DOHH2 (cell line): ENCODE measurements around the gene PSMC2.

Source experiments
- H3F3A ChIP-seq: fragments of 200-600 bp; sonication (generic), shearing (Covaris generic); 2 replicates; pipeline ENCODE4 v1.6.0; 2016; ENCODE audit warnings: antibody characterized with exemption, mild to moderate bottlenecking; ENCODE audit not compliant: control insufficient read depth, insufficient read depth
- H3K27ac ChIP-seq: fragments of 200-600 bp; sonication (generic); 2 replicates; pipeline ENCODE4 v1.5.1; 2014; ENCODE audit warnings: low read depth, mild to moderate bottlenecking, low read length, moderate library complexity
- H3K27me3 ChIP-seq: fragments of 200-600 bp; sonication (generic); 2 replicates; pipeline ENCODE4 v1.6.1; 2014; ENCODE audit warnings: mild to moderate bottlenecking, low read length, mixed read lengths; ENCODE audit not compliant: control insufficient read depth
- H3K36me3 ChIP-seq: fragments of 200-600 bp; sonication (generic); 2 replicates; pipeline ENCODE4 v1.6.1; 2014; ENCODE audit warnings: mild to moderate bottlenecking, low read length, moderate library complexity, mixed read lengths; ENCODE audit not compliant: control insufficient read depth
- H3K4me1 ChIP-seq: fragments of 200-600 bp; sonication (generic); 2 replicates; pipeline ENCODE4 v1.6.1; 2014; ENCODE audit warnings: mild to moderate bottlenecking, low read length, mixed read lengths; ENCODE audit not compliant: control insufficient read depth
- H3K4me2 ChIP-seq: fragments of 200-600 bp; sonication (generic); 2 replicates; pipeline ENCODE4 v1.6.0; 2014; ENCODE audit warnings: mild to moderate bottlenecking, low read length, moderate library complexity
- H3K4me3 ChIP-seq: fragments of 200-600 bp; sonication (generic); 2 replicates; pipeline ENCODE4 v1.5.1; 2014; ENCODE audit warnings: mild to moderate bottlenecking, low read length, mixed read lengths
- H3K79me2 ChIP-seq: fragments of 200-600 bp; sonication (generic); 2 replicates; pipeline ENCODE4 v1.6.1; 2014; ENCODE audit warnings: mild to moderate bottlenecking, low read length, mixed read lengths; ENCODE audit not compliant: control insufficient read depth
- H3K9me2 ChIP-seq: fragments of 200-600 bp; sonication (generic); replicated peaks from 2 replicates; pipeline ENCODE4 v1.6.1; 2014; ENCODE audit warnings: mild to moderate bottlenecking, low read length, mixed read lengths; ENCODE audit not compliant: control insufficient read depth
- H3K9me3 ChIP-seq: fragments of 200-600 bp; sonication (generic); 2 replicates; pipeline ENCODE4 v1.6.1; 2014; ENCODE audit warnings: antibody characterized with exemption, low read length, mixed read lengths; ENCODE audit not compliant: control insufficient read depth, insufficient read depth
- H4K20me1 ChIP-seq: fragments of 200-600 bp; sonication (generic); 2 replicates; pipeline ENCODE4 v1.6.0; 2014; ENCODE audit warnings: low read depth, mild to moderate bottlenecking, antibody characterized with exemption, low read length, moderate library complexity; ENCODE audit not compliant: control insufficient read depth, insufficient read depth
- CTCF ChIP-seq: fragments of 200-600 bp; sonication (generic); IDR thresholded peaks from one replicate; pipeline ENCODE4 v1.5.1; 2014; ENCODE audit warnings: antibody characterized with exemption, mild to moderate bottlenecking, low read depth, low read length; ENCODE audit not compliant: poor library complexity, severe bottlenecking
- EZH2phosphoT487 ChIP-seq: fragments of 200-600 bp; sonication (generic); IDR thresholded peaks from 2 replicates; pipeline ENCODE4 v1.6.1; 2017; ENCODE audit warnings: borderline replicate concordance, mild to moderate bottlenecking, antibody characterized with exemption, low read length, moderate library complexity, mixed read lengths

The PSMC2 gene

DNA sequence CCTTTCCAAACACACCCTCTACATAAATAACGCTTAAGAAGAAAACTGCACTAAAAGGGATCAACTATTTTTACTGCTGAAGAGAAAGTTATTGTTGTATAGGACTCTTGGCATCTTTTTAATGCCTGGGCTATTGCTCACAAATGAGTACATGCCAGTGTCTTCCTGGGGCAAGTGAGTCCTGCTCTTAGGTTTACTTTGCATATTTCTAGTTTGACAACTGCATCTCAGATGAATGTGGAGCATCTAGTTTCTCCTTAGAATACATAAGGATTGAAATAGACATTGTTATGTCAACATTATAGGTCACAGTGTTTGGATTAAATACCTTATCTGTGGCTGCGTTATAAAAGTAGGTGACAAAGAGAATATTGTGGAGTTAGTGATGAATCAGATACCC, 44.5 kb downstream of the PSMC2 start:
- Histone ChIP-seq H3K9me3 (no peaks in the 10 kb centered on the region), H3K4me3 (no peak overlapping the region), H3K27me3 (peaks cover 21% of the 10 kb centered on the region), H3K79me2 (no peaks in the 10 kb centered on the region), H4K20me1 (no peaks in the 10 kb centered on the region), H3K36me3 (no peaks in the 10 kb centered on the region), H3F3A (no peaks in the 10 kb centered on the region), H3K9me2 (no peaks in the 10 kb centered on the region), H3K27ac (no peak overlapping the region), H3K4me2 (no peak overlapping the region), H3K4me1 (no peaks in the 10 kb centered on the region)
- no peak for TF ChIP-seq EZH2phosphoT487
- no peak for TF ChIP-seq CTCF

GRCh38 chr7:103394566-103394965, 47.1 kb downstream of the PSMC2 start:
- Histone ChIP-seq H3K79me2 (no peaks in the 10 kb centered on the region), H3K27ac (no peak overlapping the region), H3F3A (no peaks in the 10 kb centered on the region), H3K4me3 (no peak overlapping the region), H3K27me3 (peaks cover 14% of the 10 kb centered on the region), H3K4me1 (no peaks in the 10 kb centered on the region), H3K9me2 (no peaks in the 10 kb centered on the region), H3K9me3 (no peaks in the 10 kb centered on the region), H3K4me2 (no peak overlapping the region), H3K36me3 (no peaks in the 10 kb centered on the region), H4K20me1 (no peaks in the 10 kb centered on the region)
- no peak for TF ChIP-seq CTCF
- TF ChIP-seq EZH2phosphoT487 = no peak

- no peaks in the 10 kb centered on the region for H3K9me2 ChIP-seq
- no peak overlapping the region for H3K4me2 ChIP-seq
- no peaks in the 10 kb centered on the region for H4K20me1 ChIP-seq
- no peaks in the 10 kb centered on the region for H3F3A ChIP-seq
- no peaks in the 10 kb centered on the region for H3K9me3 ChIP-seq
- no peak for TF ChIP-seq EZH2phosphoT487
- TF ChIP-seq CTCF = no peak
- H3K27ac ChIP-seq = no peak overlapping the region
- no peak overlapping the region for H3K4me3 ChIP-seq
- no peaks in the 10 kb centered on the region for H3K79me2 ChIP-seq
- H3K36me3 ChIP-seq = no peaks in the 10 kb centered on the region
- peaks cover 10% of the 10 kb centered on the region; the same call in 1 of the 2 replicates for H3K27me3 ChIP-seq
- H3K4me1 ChIP-seq = no peaks in the 10 kb centered on the region
Measured at GRCh38 chr7:103395071-103395470, 47.6 kb downstream of the PSMC2 start.

DNA sequence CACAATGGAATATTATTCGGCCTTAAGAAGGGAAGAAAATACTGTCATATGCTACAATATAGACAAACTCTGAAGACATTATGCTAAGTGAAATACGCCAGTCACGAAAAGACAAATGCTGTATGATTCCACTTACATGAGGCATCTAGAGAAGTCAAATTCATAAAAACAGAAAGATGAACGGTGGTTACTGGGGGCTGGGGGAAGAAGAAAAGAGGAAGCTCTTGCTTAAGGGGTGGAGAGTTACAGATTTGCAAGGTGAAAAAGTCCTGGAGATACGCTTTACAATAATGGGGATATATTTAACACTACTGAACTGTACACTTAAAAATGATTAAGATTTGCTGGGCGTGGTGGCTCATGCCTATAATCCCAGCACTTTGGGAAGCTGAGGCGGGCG, 49.0 kb downstream of the PSMC2 start:
- no peaks in the 10 kb centered on the region for H3K4me1 ChIP-seq
- H4K20me1 ChIP-seq = no peaks in the 10 kb centered on the region
- H3K9me2 ChIP-seq = no peaks in the 10 kb centered on the region
- H3K9me3 ChIP-seq = no peaks in the 10 kb centered on the region
- H3F3A ChIP-seq = no peaks in the 10 kb centered on the region
- H3K36me3 ChIP-seq = no peaks in the 10 kb centered on the region
- H3K79me2 ChIP-seq = no peaks in the 10 kb centered on the region
- H3K4me2 ChIP-seq = no peak overlapping the region
- H3K27me3 ChIP-seq = peaks cover 6% of the 10 kb centered on the region; the same call in 1 of the 2 replicates
- H3K4me3 ChIP-seq = no peak overlapping the region
- TF ChIP-seq EZH2phosphoT487 (no peak), CTCF (no peak)
- no peak overlapping the region for H3K27ac ChIP-seq
